Esophagus squamous epithelium (tissue), 5 donors: ENCODE data around the gene MARCHF10. TPM values are rescaled to one million over a fixed set of nuclear protein-coding genes. Genes with fewer than 3 reads are reported as not detected.

Experiments used
- DNase-seq: peaks from one replicate; lab custom pipeline; 2025; lab: John Stamatoyannopoulos, UW
- H3K27ac ChIP-seq, 4 donors: fragments of 200-600 bp; sonication (generic); one replicate each; pipeline ENCODE4 v1.5.1; 2016 to 2019; ENCODE audit warnings: mild to moderate bottlenecking in 1 of 4
- H3K27me3 ChIP-seq, 4 donors: fragments of 200-600 bp; sonication (generic); 1 replicate in 3 of 4; 2 replicates in 1 of 4; pipeline versions ENCODE4 v1.5.1 to v1.6.0; 2017 to 2021; ENCODE audit warnings: antibody characterized with exemption in 1 of 4
- H3K36me3 ChIP-seq, 3 donors: fragments of 200-600 bp; sonication (generic); one replicate each; pipeline ENCODE4 v1.5.1; 2016 to 2019
- H3K4me1 ChIP-seq, 3 donors: fragments of 200-600 bp; sonication (generic); one replicate each; pipeline ENCODE4 v1.5.1; 2017 to 2019
- H3K4me3 ChIP-seq, 4 donors: fragments of 200-600 bp; sonication (generic); 1 replicate in 3 of 4; 2 replicates in 1 of 4; pipeline ENCODE4 v1.5.1; 2016 to 2019; ENCODE audit warnings: mild to moderate bottlenecking in 2 of 4, moderate library complexity in 1 of 4
- H3K9me3 ChIP-seq, 3 donors: fragments of 200-600 bp; sonication (generic); one replicate each; pipeline ENCODE4 v1.5.1; 2016 to 2019
- POLR2A ChIP-seq, 4 donors: fragments of 450-650 bp; IDR thresholded peaks; one replicate each; pipeline ENCODE4 v1.6.1; 2017; ENCODE audit warnings: antibody characterized with exemption in 4 of 4, mild to moderate bottlenecking in 4 of 4, moderate library complexity in 3 of 4
- WGBS, 2 donors: methylation state at CpG; one replicate each; pipeline ENCODE4 v1.1.5; 2018; 5-methylcytosine and 5-hydroxymethylcytosine counted together
- intact Hi-C: fragments of 100-400 bp; cut with DNase I; formaldehyde crosslinking; loops from one replicate; pipeline ENCODE4 v1.15.0; 2022
- total RNA-seq, 4 donors: library from RNA; depleted of rRNA; stranded (reverse); fragments of >200 nt; gene quantifications; one replicate each; pipeline ENCODE4 v1.1.0, GENCODE V29; 2016
- TF ChIP-seq, protein P1 (sequence below), 6 experiments: fragments of 450-650 bp in 4 of 6; fragments of 200-600 bp in 2 of 6; sonication (generic) in 2 of 6; IDR thresholded peaks; one replicate each; pipeline ENCODE4 v1.5.1; 2016 to 2019; ENCODE audit warnings: antibody characterized with exemption in 6 of 6, mild to moderate bottlenecking in 4 of 6, moderate library complexity in 4 of 6
- donor health status: DM: yes; HTN: yes; CAD: no.

The MARCHF10 gene
- total RNA-seq, 4 donors from 2014 or later, result not detected

DNA sequence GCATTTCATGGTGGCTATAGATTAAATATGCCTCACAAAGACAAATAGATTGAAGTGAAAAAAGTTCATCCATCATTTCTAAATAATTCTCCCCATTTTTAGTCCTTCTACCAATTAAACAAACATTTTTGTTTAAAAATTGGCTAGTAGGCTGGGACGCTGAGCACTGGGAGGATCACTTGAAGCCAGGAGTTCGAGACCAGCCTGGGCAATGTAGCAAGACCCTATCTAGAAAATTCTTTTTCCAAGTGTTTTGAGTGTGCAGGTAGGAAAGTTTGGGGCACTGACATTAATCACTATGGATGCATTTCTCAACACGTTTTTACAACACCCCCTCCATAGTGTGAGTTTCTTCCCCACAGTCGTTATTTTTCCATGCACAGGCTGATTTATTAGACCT is 123.9 kb downstream of the MARCHF10 start:
- TF ChIP-seq, protein P1, sequence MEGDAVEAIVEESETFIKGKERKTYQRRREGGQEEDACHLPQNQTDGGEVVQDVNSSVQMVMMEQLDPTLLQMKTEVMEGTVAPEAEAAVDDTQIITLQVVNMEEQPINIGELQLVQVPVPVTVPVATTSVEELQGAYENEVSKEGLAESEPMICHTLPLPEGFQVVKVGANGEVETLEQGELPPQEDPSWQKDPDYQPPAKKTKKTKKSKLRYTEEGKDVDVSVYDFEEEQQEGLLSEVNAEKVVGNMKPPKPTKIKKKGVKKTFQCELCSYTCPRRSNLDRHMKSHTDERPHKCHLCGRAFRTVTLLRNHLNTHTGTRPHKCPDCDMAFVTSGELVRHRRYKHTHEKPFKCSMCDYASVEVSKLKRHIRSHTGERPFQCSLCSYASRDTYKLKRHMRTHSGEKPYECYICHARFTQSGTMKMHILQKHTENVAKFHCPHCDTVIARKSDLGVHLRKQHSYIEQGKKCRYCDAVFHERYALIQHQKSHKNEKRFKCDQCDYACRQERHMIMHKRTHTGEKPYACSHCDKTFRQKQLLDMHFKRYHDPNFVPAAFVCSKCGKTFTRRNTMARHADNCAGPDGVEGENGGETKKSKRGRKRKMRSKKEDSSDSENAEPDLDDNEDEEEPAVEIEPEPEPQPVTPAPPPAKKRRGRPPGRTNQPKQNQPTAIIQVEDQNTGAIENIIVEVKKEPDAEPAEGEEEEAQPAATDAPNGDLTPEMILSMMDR (IDR thresholded peaks at IDR 0.05), result no peak
- TF ChIP-seq POLR2A (IDR thresholded peaks at IDR 0.05), result no peak
- Histone ChIP-seq H3K36me3 (peaks cover 0 to 40% (median 0%) of the 10 kb centered on the region in 3 donors), H3K27me3 (no peaks in the 10 kb centered on the region), H3K27ac (no peak overlapping the region), H3K9me3 (no peaks in the 10 kb centered on the region), H3K4me3 (no peak overlapping the region), H3K4me1 (peaks cover 0 to 69% (median 7%) of the 10 kb centered on the region in 3 donors)
- no peak for DNase-seq
- intact Hi-C loops, result no loop called here
- 68 to 79% methylated on average over 4 of the region's 4 CpGs for WGBS, 2 donors

DNA sequence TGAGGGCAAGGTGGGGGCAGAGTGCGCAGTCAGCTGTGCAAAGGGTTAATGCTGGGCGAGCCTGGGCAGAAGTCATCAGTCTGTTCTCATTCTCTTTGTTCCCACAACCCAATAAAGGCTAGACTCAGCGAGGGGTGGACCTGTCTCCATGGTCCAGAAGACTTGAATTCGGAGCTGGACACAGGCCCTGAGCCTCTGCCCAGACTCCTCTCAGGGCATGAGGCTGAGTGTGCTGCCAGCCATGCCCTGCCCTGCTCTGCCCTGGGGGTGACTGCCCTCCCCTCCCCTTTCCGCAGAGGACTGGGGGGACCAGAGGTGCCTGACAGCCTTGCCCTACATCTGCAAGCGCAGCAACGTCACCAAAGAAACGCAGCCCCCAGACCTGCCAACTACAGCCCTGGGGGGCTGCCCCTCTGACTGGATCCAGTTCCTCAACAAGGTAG is 126.2 kb downstream of the MARCHF10 start:
- DNase-seq, result no peak
- WGBS, 2 donors, result 48 to 53% methylated on average over 3 of the region's 8 CpGs

DNA sequence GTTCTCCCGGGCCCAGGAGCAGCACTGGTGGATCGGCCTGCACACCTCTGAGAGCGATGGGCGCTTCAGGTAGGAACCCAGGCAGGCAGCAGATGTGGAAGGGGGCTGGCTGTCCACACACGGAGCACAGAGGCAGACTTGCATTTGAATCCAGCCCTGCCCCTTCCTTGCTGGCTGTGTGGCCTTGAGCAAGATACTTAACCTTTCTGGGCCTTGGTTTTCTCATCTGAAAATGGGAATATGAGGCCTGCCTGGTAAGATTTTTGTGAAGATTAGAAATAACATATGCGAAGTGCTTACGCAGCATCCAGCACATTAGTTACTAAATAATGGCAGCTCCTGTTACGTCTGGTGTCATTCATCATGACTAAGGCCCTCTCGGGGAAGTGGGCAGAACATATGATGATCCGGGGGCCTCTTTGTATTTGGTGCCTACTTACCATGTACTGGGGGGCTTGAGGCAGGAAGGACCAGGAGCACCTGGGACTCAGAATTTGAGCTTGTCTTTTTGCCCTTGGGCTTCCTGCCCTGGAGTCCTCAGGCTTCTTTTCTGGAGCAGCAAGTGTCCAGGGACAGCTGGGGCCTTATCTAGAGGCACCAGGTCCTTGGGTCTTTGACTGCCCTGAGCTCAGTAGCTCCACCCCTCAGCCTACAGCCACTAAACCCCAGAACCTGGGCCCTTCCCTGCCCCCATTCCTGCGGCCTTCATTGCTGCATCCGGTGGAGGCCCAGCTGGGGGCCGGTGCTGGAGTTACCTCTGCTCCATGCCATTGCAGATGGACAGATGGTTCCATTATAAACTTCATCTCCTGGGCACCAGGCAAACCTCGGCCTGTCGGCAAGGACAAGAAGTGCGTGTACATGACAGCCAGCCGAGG is 126.8 kb downstream of the MARCHF10 start:
- H3K36me3 ChIP-seq, result peaks cover 0 to 32% (median 0%) of the 10 kb centered on the region in 3 donors
- no peaks in the 10 kb centered on the region for H3K27me3 ChIP-seq
- peaks cover 0 to 77% (median 7%) of the 10 kb centered on the region in 3 donors for H3K4me1 ChIP-seq
- 52 to 66% methylated on average over 14 to 15 of the region's 17 CpGs for WGBS, 2 donors
- TF ChIP-seq, protein P1 (IDR thresholded peaks at IDR 0.05), result peak in 1 of 6 experiments; percentile 32
- no peak for TF ChIP-seq POLR2A (IDR thresholded peaks at IDR 0.05)
- DNase-seq, result no peak
- no peaks in the 10 kb centered on the region for H3K9me3 ChIP-seq
- intact Hi-C loops, result no loop called here
- peak overlapping the region; percentile 71 to 87 (median 76) for H3K27ac ChIP-seq
- peak overlapping the region in 1 of 4 donors; percentile 7 for H3K4me3 ChIP-seq

More for the DNA sequence above, 126.2 kb downstream of the MARCHF10 start:
- peaks cover 0 to 70% (median 7%) of the 10 kb centered on the region in 3 donors for H3K4me1 ChIP-seq
- peaks cover 0 to 34% (median 0%) of the 10 kb centered on the region in 3 donors for H3K36me3 ChIP-seq
- no peaks in the 10 kb centered on the region for H3K9me3 ChIP-seq
- no peaks in the 10 kb centered on the region for H3K27me3 ChIP-seq
- no peak for TF ChIP-seq POLR2A (IDR thresholded peaks at IDR 0.05)
- TF ChIP-seq, protein P1 (IDR thresholded peaks at IDR 0.05), result no peak
- H3K27ac ChIP-seq, result peak overlapping the region; percentile 71 to 87 (median 76)
- H3K4me3 ChIP-seq, result no peak overlapping the region
- intact Hi-C loops, result no loop called here

DNA sequence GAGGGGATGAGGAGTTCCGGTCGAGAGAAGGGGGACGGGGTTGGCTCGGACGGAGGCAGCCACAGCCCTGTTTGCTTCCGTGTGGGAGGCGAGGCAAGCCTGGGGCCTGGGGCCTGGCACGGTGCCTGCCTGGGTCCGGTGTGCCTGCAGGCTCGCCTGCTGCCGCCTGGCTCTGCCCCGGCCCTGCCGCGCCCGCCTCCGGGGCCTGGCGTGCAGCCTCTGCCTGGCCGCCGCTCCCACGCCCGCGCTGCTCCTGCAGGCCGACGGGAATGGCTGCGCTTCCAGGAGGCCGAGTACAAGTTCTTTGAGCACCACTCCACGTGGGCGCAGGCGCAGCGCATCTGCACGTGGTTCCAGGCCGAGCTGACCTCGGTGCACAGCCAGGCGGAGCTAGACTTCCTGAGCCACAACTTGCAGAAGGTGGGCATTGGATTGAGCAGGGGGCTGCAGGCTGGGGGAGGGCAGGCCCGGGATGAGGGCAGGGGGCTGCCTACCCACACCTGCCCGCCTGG is 127.5 kb downstream of the MARCHF10 start:
- Histone ChIP-seq H3K4me3 (peak overlapping the region in 1 of 4 donors; percentile 7), H3K27ac (peak overlapping the region; percentile 71 to 87 (median 76)), H3K27me3 (no peaks in the 10 kb centered on the region), H3K9me3 (no peaks in the 10 kb centered on the region), H3K36me3 (peaks cover 0 to 32% (median 0%) of the 10 kb centered on the region in 3 donors), H3K4me1 (peaks cover 0 to 84% (median 7%) of the 10 kb centered on the region in 3 donors)
- no peak for TF ChIP-seq POLR2A (IDR thresholded peaks at IDR 0.05)
- TF ChIP-seq, protein P1 (IDR thresholded peaks at IDR 0.05), result peak in 2 of 6 experiments; percentile 26 to 32
- intact Hi-C loops, result no loop called here
- 51 to 68% methylated on average over 8 of the region's 36 CpGs for WGBS, 2 donors
- DNase-seq, result no peak
